Measurements from ENCODE around the gene CLPX.
"Not testable (repeated sequence)": the region's sequence is repeated elsewhere in the genome, so short reads cannot be mapped to it uniquely, and the experiment has no call there.

Gene CLPX
- total RNA-seq, result 29.5 to 50.3 (median 41.5) reads per million in 4 donors

GRCh38 chr15:65184868-65185717 lies at the start of gene CLPX:
TSS of gene CLPX (minus strand) at chr15:65185342. CDS start at chr15:65185153, 189 bp downstream.
- peak; percentile 87 to 97 (median 89) for DNase-seq

GRCh38 chr15:65233696-65234095 lies 48.6 kb upstream of the CLPX start:
- DNase-seq, result no peak

- DNase-seq, result no peak
These were observed 47.4 kb upstream of the CLPX start for GRCh38 chr15:65232520-65232919.

- no peak for DNase-seq
These were observed 46.2 kb upstream of the CLPX start for GRCh38 chr15:65231306-65231705.

- DNase-seq, result not testable (repeated sequence)
These were observed 41.8 kb upstream of the CLPX start for GRCh38 chr15:65226901-65227300.

GRCh38 chr15:65226221-65226620 lies 41.1 kb upstream of the CLPX start:
- no peak for DNase-seq

GRCh38 chr15:65223996-65224395 lies 38.9 kb upstream of the CLPX start:
- no peak for DNase-seq

- DNase-seq, result no peak
These were observed 37.7 kb upstream of the CLPX start for GRCh38 chr15:65222891-65223290.

GRCh38 chr15:65221697-65222096 lies 36.6 kb upstream of the CLPX start:
- DNase-seq, result no peak

GRCh38 chr15:65219137-65219536 lies 34.0 kb upstream of the CLPX start:
- no peak for DNase-seq

- DNase-seq, result no peak
These were observed 32.7 kb upstream of the CLPX start for GRCh38 chr15:65217526-65218482.

- DNase-seq, result no peak
These were observed 30.4 kb upstream of the CLPX start for GRCh38 chr15:65215496-65215895.

GRCh38 chr15:65214010-65214409 lies 28.9 kb upstream of the CLPX start:
- DNase-seq, result no peak

GRCh38 chr15:65213241-65213640 lies 28.1 kb upstream of the CLPX start:
- no peak for DNase-seq

GRCh38 chr15:65212097-65212496 lies 27.0 kb upstream of the CLPX start:
- DNase-seq, result peak in 1 of 5 donors; percentile 24

GRCh38 chr15:65211482-65211982 lies 26.4 kb upstream of the CLPX start:
- DNase-seq, result no peak

GRCh38 chr15:65210770-65211481 lies 25.8 kb upstream of the CLPX start, which contains the start of gene CILP:
TSS of gene CILP (minus strand) at chr15:65211473. CDS start at chr15:65209755, 1,718 bp downstream.
- no peak for DNase-seq

GRCh38 chr15:65209701-65210643 lies 24.8 kb upstream of the CLPX start:
- no peak for DNase-seq

- no peak for DNase-seq
These were observed 23.5 kb upstream of the CLPX start for GRCh38 chr15:65208647-65209046.

- no peak for DNase-seq
These were observed 22.2 kb upstream of the CLPX start for GRCh38 chr15:65207280-65207840.

GRCh38 chr15:65206750-65207149 lies 21.6 kb upstream of the CLPX start:
- no peak for DNase-seq
